ENCODE data around the gene HEXIM2.
A peak's percentile ranks its signal among the peaks of the same experiment; 100 is the strongest.
"Not testable (repeated sequence)": the region's sequence is repeated elsewhere in the genome, so short reads cannot be mapped to it uniquely, and the experiment has no call there.

The HEXIM2 gene

GRCh38 chr17:45161288-45162024, at the start of gene HEXIM2:
HEXIM2 (plus strand) TSS chr17:45161875; CDS start chr17:45162794, 919 bp downstream.
- DNase-seq (ENCODE audit: low spot score) (peak; percentile 96), FAIRE-seq (peak; percentile 58)

GRCh38 chr17:45112559-45113423, 48.9 kb upstream of the HEXIM2 start:
- FAIRE-seq: peak; percentile 79
- DNase-seq (ENCODE audit: low spot score): no peak

GRCh38 chr17:45113424-45113754, 48.3 kb upstream of the HEXIM2 start:
- FAIRE-seq (no peak), DNase-seq (ENCODE audit: low spot score) (no peak)

GRCh38 chr17:45114117-45114932, 47.4 kb upstream of the HEXIM2 start:
- no peak for DNase-seq (ENCODE audit: low spot score)
- FAIRE-seq: no peak

- FAIRE-seq (no peak), DNase-seq (ENCODE audit: low spot score) (no peak)
Observed at GRCh38 chr17:45115015-45115625, 46.6 kb upstream of the HEXIM2 start.

- FAIRE-seq: no peak
- DNase-seq (ENCODE audit: low spot score): no peak
Observed at GRCh38 chr17:45115871-45116270, 45.8 kb upstream of the HEXIM2 start.

GRCh38 chr17:45116434-45117016, 45.1 kb upstream of the HEXIM2 start:
- DNase-seq (ENCODE audit: low spot score): no peak
- no peak for FAIRE-seq

- FAIRE-seq: no peak
- no peak for DNase-seq (ENCODE audit: low spot score)
Observed at GRCh38 chr17:45117334-45117733, 44.3 kb upstream of the HEXIM2 start.

- FAIRE-seq: no peak
- DNase-seq (ENCODE audit: low spot score): no peak
Observed at GRCh38 chr17:45117848-45118646, 43.6 kb upstream of the HEXIM2 start.

GRCh38 chr17:45118691-45119090, 43.0 kb upstream of the HEXIM2 start:
- FAIRE-seq (no peak), DNase-seq (ENCODE audit: low spot score) (no peak)

GRCh38 chr17:45119964-45120363, 41.7 kb upstream of the HEXIM2 start:
- FAIRE-seq: no peak

GRCh38 chr17:45120558-45120957, 41.1 kb upstream of the HEXIM2 start:
- FAIRE-seq (no peak), DNase-seq (ENCODE audit: low spot score) (no peak)

More at GRCh38 chr17:45119964-45120363, 41.7 kb upstream of the HEXIM2 start:
- no peak for DNase-seq (ENCODE audit: low spot score)

- FAIRE-seq: no peak
Observed at GRCh38 chr17:45121055-45121454, 40.6 kb upstream of the HEXIM2 start.

GRCh38 chr17:45123076-45123770, 38.5 kb upstream of the HEXIM2 start:
- FAIRE-seq: no peak
- DNase-seq (ENCODE audit: low spot score): no peak

More at GRCh38 chr17:45121055-45121454, 40.6 kb upstream of the HEXIM2 start:
- DNase-seq (ENCODE audit: low spot score): no peak

- FAIRE-seq: peak; percentile 97
- peak; percentile 96 for DNase-seq (ENCODE audit: low spot score)
Observed at GRCh38 chr17:45123930-45124796, 37.5 kb upstream of the HEXIM2 start.

GRCh38 chr17:45124797-45125122, 36.9 kb upstream of the HEXIM2 start:
- FAIRE-seq: not testable (repeated sequence)

GRCh38 chr17:45125509-45125908, 36.2 kb upstream of the HEXIM2 start:
- DNase-seq (ENCODE audit: low spot score): no peak
- FAIRE-seq: peak; percentile 81

More at GRCh38 chr17:45124797-45125122, 36.9 kb upstream of the HEXIM2 start:
- DNase-seq (ENCODE audit: low spot score): not testable (repeated sequence)

GRCh38 chr17:45127207-45127547, 34.5 kb upstream of the HEXIM2 start:
- DNase-seq (ENCODE audit: low spot score) (no peak), FAIRE-seq (no peak)
